MCF 10A (cell line): ENCODE results near the gene SLC10A1. TPM values are rescaled to one million over a fixed set of nuclear protein-coding genes. Genes with fewer than 3 reads are reported as not detected.

Source experiments
- BruUV-seq: library from RNA; stranded (reverse); fragments of 400-500 nt; replicated peaks from 2 replicates; lab custom pipeline; 2021; lab: Mats Ljungman, UMichigan
- CTCF ChIA-PET: fragments of 300-600 bp; sonication (Branson Sonifier 250); formaldehyde crosslinking; extraction: SDS; loops from one replicate; lab custom pipeline; 2021; ENCODE audit warnings: antibody characterized with exemption, inconsistent platforms; lab: Yijun Ruan, JAX
- POLR2A ChIA-PET: fragments of 300-600, 350-650 bp; sonication (Branson Sonifier 250); formaldehyde crosslinking; extraction: SDS; loops from one replicate; lab custom pipeline; 2020; ENCODE audit warnings: antibody characterized with exemption, inconsistent platforms; lab: Yijun Ruan, JAX
- DNase-seq: peaks from one replicate; pipeline ENCODE4 v3.0.0-alpha.2; 2018; ENCODE audit not compliant: unreplicated experiment
- H3K27ac Mint-ChIP-seq: one replicate; pipeline ENCODE4 v1.8.0; 2022; ENCODE audit warnings: mild to moderate bottlenecking, low read depth, mixed read lengths; ENCODE audit not compliant: unreplicated experiment
- H3K27me3 Mint-ChIP-seq: one replicate; pipeline ENCODE4 v1.8.0; 2022; ENCODE audit warnings: mixed read lengths; ENCODE audit not compliant: insufficient read depth, unreplicated experiment
- H3K36me3 Mint-ChIP-seq: one replicate; pipeline ENCODE4 v1.8.0; 2022; ENCODE audit warnings: mild to moderate bottlenecking, moderate library complexity, mixed read lengths; ENCODE audit not compliant: insufficient read depth, unreplicated experiment
- H3K4me1 Mint-ChIP-seq: one replicate; pipeline ENCODE4 v1.8.0; 2022; ENCODE audit warnings: mixed read lengths; ENCODE audit not compliant: insufficient read depth, unreplicated experiment
- H3K4me3 Mint-ChIP-seq: one replicate; pipeline ENCODE4 v1.8.0; 2022; ENCODE audit warnings: mild to moderate bottlenecking, moderate library complexity, mixed read lengths; ENCODE audit not compliant: unreplicated experiment
- H3K9me3 Mint-ChIP-seq: one replicate; pipeline ENCODE4 v1.8.0; 2022; ENCODE audit warnings: mixed read lengths; ENCODE audit not compliant: unreplicated experiment
- intact Hi-C: fragments of 100-400 bp; cut with micrococcal nuclease; formaldehyde crosslinking; loops from 2 replicates; pipeline ENCODE4 v1.14.1; 2022
- total RNA-seq: library from RNA; stranded (reverse); gene quantifications from 2 replicates; pipeline ENCODE4 v1.2.3, GENCODE V29; 2022
- TF ChIP-seq, protein P1 (sequence below): fragments of 200-600 bp; IDR thresholded peaks from one replicate; pipeline ENCODE4 v1.8.0; 2022; ENCODE audit warnings: antibody characterized with exemption, mild to moderate bottlenecking; ENCODE audit not compliant: unreplicated experiment

Gene SLC10A1
- total RNA-seq, 1 experiment from 2014 or later, result not detected

GRCh38 chr14:69828879-69829278 is 31.8 kb upstream of the SLC10A1 start:
- no peak overlapping the region for H3K27ac Mint-ChIP-seq
- CTCF ChIA-PET, result interaction anchor here (0.6 kb wide), 2 partner anchors 11 to 289 kb away, joined by 4 to 6 read pairs; no protein-coding TSS in a partner anchor
- H3K36me3 Mint-ChIP-seq, result no peaks in the 10 kb centered on the region
- BruUV-seq, result no TSS peak
- POLR2A ChIA-PET, result no interaction called here
- intact Hi-C loops, result no loop called here
- H3K4me3 Mint-ChIP-seq, result no peak overlapping the region
- DNase-seq, result no peak
- no peaks in the 10 kb centered on the region for H3K27me3 Mint-ChIP-seq
- H3K4me1 Mint-ChIP-seq, result peaks cover 6% of the 10 kb centered on the region
- H3K9me3 Mint-ChIP-seq, result no peaks in the 10 kb centered on the region
- TF ChIP-seq, protein P1, sequence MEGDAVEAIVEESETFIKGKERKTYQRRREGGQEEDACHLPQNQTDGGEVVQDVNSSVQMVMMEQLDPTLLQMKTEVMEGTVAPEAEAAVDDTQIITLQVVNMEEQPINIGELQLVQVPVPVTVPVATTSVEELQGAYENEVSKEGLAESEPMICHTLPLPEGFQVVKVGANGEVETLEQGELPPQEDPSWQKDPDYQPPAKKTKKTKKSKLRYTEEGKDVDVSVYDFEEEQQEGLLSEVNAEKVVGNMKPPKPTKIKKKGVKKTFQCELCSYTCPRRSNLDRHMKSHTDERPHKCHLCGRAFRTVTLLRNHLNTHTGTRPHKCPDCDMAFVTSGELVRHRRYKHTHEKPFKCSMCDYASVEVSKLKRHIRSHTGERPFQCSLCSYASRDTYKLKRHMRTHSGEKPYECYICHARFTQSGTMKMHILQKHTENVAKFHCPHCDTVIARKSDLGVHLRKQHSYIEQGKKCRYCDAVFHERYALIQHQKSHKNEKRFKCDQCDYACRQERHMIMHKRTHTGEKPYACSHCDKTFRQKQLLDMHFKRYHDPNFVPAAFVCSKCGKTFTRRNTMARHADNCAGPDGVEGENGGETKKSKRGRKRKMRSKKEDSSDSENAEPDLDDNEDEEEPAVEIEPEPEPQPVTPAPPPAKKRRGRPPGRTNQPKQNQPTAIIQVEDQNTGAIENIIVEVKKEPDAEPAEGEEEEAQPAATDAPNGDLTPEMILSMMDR, result no peak

GRCh38 chr14:69828354-69828753 is 31.3 kb upstream of the SLC10A1 start:
- CTCF ChIA-PET, result no interaction called here
- no TSS peak for BruUV-seq

DNA sequence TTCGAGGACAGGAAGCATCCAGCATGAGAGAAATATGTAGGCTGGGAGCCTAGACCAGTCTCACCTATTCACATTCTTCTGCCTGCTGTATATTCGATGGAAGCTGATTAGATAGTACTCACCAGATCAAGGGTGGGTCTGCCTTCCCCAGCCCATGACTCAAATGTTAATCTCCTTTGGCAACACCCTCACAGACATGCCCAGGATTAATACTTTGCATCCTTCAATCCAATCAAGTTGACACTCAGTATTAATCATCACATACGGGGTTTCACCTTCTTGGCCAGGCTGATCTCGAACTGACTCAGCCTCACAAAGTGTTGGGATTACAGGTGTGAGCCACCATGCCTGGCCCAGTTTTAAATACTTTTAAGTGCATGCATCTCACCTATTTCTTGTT is 30.5 kb upstream of the SLC10A1 start:
- H3K4me1 Mint-ChIP-seq, result peaks cover 6% of the 10 kb centered on the region
- H3K36me3 Mint-ChIP-seq, result no peaks in the 10 kb centered on the region
- ChIA-PET POLR2A (interaction anchor here (1.1 to 1.2 kb wide), 2 partner anchors 9 kb away, joined by 3 read pairs; no protein-coding TSS in a partner anchor), CTCF (no interaction called here)
- no TSS peak for BruUV-seq
- no peak overlapping the region for H3K27ac Mint-ChIP-seq
- no peaks in the 10 kb centered on the region for H3K9me3 Mint-ChIP-seq
- no peaks in the 10 kb centered on the region for H3K27me3 Mint-ChIP-seq
- TF ChIP-seq, protein P1, result no peak
- intact Hi-C loops, result no loop called here
- no peak overlapping the region for H3K4me3 Mint-ChIP-seq
- DNase-seq, result peak; percentile 39

More at GRCh38 chr14:69828354-69828753, 31.3 kb upstream of the SLC10A1 start:
- no peak overlapping the region for H3K4me3 Mint-ChIP-seq
- intact Hi-C loops, result no loop called here
- peaks cover 6% of the 10 kb centered on the region for H3K4me1 Mint-ChIP-seq
- no peak for DNase-seq
- no peak overlapping the region for H3K27ac Mint-ChIP-seq
- no peaks in the 10 kb centered on the region for H3K9me3 Mint-ChIP-seq
- no peaks in the 10 kb centered on the region for H3K36me3 Mint-ChIP-seq
- H3K27me3 Mint-ChIP-seq, result no peaks in the 10 kb centered on the region
- TF ChIP-seq, protein P1, result no peak
- POLR2A ChIA-PET, result interaction anchor here (1.1 to 1.2 kb wide), 2 partner anchors 8 to 10 kb away, joined by 3 read pairs; no protein-coding TSS in a partner anchor

DNA sequence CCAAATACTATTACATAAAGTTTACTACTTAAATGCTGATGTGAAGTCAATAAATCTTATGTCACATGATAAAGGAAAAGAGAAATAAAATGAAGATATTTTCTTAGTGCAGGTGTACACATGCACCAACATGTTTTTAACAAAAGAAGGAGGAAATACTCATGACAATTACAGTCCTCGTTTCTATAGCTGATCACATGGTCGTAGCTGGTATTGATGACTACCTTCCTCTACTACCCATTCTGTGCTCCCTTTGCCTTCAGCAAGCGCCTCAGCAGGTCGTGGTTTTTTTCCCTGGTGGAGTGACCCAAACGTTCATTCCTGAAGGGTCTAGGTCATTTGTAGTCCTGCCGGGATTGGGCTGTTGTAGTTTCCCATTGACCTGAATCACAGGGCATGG is 25.4 kb upstream of the SLC10A1 start:
- no peak for DNase-seq
- Mint-ChIP-seq H3K9me3 (no peaks in the 10 kb centered on the region), H3K36me3 (no peaks in the 10 kb centered on the region), H3K4me1 (peaks cover 2% of the 10 kb centered on the region), H3K27me3 (no peaks in the 10 kb centered on the region), H3K27ac (no peak overlapping the region), H3K4me3 (no peak overlapping the region)
- no TSS peak for BruUV-seq
- TF ChIP-seq, protein P1, result no peak
- POLR2A ChIA-PET, result no interaction called here
- intact Hi-C loops, result no loop called here
- CTCF ChIA-PET, result interaction anchor here (1.2 to 1.8 kb wide), 2 partner anchors 206 to 251 kb away, joined by 3 to 7 read pairs; no protein-coding TSS in a partner anchor
